ENCODE results near the gene NUB1.

The NUB1 gene

DNA sequence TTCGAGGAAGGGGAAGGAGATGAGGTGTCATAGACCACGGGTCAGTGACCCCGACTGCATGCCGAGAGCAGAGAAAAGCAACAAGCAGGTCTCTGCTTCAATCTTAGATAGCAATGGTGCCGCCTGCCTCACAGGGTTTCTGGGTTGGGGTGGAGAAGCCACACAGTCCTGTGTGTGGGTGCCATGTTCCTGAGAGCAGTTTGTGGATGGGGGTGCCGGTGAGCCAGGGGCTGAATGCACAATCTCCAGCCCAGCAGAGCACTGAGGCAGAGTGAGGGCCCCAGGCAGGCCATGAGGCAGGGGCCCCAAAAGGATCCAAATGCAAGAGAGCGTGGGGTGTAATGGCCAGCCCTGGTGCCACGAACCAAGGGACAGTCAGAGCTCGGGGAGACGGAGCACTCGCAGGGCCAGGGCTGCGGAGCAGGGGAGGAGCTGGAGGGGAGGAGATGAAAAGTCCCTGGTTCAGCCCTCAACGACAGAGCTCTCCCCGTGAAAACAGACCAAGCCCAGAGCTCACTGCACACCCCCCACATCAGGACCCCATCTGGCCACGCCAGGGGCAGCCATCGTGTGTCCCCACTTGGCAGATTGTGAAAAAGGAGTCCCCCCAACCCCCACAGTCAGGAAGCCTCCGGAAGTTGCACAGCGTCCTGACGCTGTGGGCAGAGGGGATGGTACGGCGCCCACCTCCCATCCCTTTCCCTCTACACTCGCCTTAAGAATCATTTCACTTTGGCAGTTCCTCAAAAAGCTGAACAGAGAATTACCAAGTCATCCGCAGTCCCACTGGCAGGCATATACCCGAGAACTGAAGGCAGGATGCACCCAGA lies 48.4 kb downstream of the NUB1 start:
- Histone ChIP-seq H2BK15ac (replicated peaks; ENCODE audit: low read depth) (no peak overlapping the region), H3K4me2 (ENCODE audit: low read length) (no peak overlapping the region), H2BK120ac (ENCODE audit: low read depth, low read length) (no peak overlapping the region), H3K56ac (ENCODE audit: low read length) (no peak overlapping the region), H4K8ac (ENCODE audit: low read depth, low read length) (no peak overlapping the region), H3K18ac (ENCODE audit: low read length) (no peak overlapping the region), H3K4me3 (ENCODE audit: low read length) (no peak overlapping the region), H2AK5ac (ENCODE audit: low read length) (no peak overlapping the region), H3K79me1 (ENCODE audit: low read length) (no peaks in the 10 kb centered on the region), H3K27me3 (ENCODE audit: insufficient read depth, low read length, poor library complexity) (no peaks in the 10 kb centered on the region), H3K23ac (ENCODE audit: low read length) (no peak overlapping the region), H3K36me3 (ENCODE audit: control insufficient read depth, insufficient read depth, low read length) (no peaks in the 10 kb centered on the region), H3K27ac (ENCODE audit: low read depth, low read length) (no peak overlapping the region), H3K4ac (ENCODE audit: low read depth, low read length) (no peak overlapping the region), H3K79me2 (ENCODE audit: control insufficient read depth, insufficient read depth, low read length) (no peaks in the 10 kb centered on the region), H3K9ac (ENCODE audit: low read length) (no peak overlapping the region), H2BK5ac (ENCODE audit: low read length) (no peak overlapping the region), H3K4me1 (ENCODE audit: control insufficient read depth, low read depth, low read length) (no peaks in the 10 kb centered on the region), H4K5ac (ENCODE audit: low read length) (no peak overlapping the region)
- no CpG with 5 or more reads among the region's 24 CpGs for WGBS (ENCODE audit: extremely low coverage, insufficient coverage, low lambda C conversion rate)
- DNase-seq, result no peak

DNA sequence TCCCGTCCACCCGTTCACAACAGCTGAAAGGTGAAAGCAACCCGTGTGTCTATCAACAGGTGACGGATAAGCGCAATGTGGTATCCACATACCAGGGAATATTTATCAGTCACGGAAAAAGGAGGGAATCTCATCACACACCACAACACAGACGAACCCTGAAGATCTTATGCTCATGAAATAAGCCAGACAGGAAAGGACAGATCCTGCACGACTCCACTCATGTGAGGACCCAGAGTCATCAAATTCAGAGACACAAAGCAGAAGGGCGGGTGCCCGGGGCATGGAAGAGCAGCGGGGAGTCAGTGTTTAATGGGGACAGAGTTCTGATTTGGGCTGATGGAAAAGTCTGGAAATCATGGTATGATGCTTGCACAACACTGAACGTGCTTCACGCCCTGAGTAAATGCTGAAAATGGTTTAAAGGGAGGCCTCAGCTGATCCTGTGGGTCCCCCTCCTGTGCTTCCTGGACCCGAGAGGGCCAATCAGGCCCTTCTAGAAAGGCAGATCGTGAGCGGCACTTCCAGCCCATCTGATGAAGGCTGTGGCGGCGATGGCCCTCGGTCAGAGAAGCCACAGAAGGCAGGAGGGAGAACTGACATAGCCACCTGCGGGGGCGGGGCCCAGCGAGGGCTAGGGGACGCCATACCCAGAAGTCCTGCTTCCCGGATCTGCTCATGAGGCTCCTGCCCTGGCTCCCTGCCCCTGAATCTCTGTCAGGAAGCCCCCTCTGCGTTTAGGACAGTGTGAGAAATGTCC lies 49.2 kb downstream of the NUB1 start:
- no peak overlapping the region for H4K8ac ChIP-seq (ENCODE audit: low read depth, low read length)
- no peak overlapping the region for H3K9ac ChIP-seq (ENCODE audit: low read length)
- no peak overlapping the region for H2BK120ac ChIP-seq (ENCODE audit: low read depth, low read length)
- H3K27ac ChIP-seq (ENCODE audit: low read depth, low read length), result no peak overlapping the region
- no peak overlapping the region for H3K4me3 ChIP-seq (ENCODE audit: low read length)
- no peak overlapping the region for H2AK5ac ChIP-seq (ENCODE audit: low read length)
- no peaks in the 10 kb centered on the region for H3K27me3 ChIP-seq (ENCODE audit: insufficient read depth, low read length, poor library complexity)
- no CpG with 5 or more reads among the region's 25 CpGs for WGBS (ENCODE audit: extremely low coverage, insufficient coverage, low lambda C conversion rate)
- H3K79me1 ChIP-seq (ENCODE audit: low read length), result no peaks in the 10 kb centered on the region
- H3K18ac ChIP-seq (ENCODE audit: low read length), result no peak overlapping the region
- DNase-seq, result no peak
- no peak overlapping the region for H3K4ac ChIP-seq (ENCODE audit: low read depth, low read length)
- no peak overlapping the region for H3K4me2 ChIP-seq (ENCODE audit: low read length)
- no peaks in the 10 kb centered on the region for H3K4me1 ChIP-seq (ENCODE audit: control insufficient read depth, low read depth, low read length)
- no peaks in the 10 kb centered on the region for H3K36me3 ChIP-seq (ENCODE audit: control insufficient read depth, insufficient read depth, low read length)
- H2BK5ac ChIP-seq (ENCODE audit: low read length), result no peak overlapping the region
- no peak overlapping the region for H4K5ac ChIP-seq (ENCODE audit: low read length)
- H3K23ac ChIP-seq (ENCODE audit: low read length), result no peak overlapping the region
- no peak overlapping the region for H3K56ac ChIP-seq (ENCODE audit: low read length)
- H2BK15ac ChIP-seq (replicated peaks; ENCODE audit: low read depth), result no peak overlapping the region
- no peaks in the 10 kb centered on the region for H3K79me2 ChIP-seq (ENCODE audit: control insufficient read depth, insufficient read depth, low read length)

DNA sequence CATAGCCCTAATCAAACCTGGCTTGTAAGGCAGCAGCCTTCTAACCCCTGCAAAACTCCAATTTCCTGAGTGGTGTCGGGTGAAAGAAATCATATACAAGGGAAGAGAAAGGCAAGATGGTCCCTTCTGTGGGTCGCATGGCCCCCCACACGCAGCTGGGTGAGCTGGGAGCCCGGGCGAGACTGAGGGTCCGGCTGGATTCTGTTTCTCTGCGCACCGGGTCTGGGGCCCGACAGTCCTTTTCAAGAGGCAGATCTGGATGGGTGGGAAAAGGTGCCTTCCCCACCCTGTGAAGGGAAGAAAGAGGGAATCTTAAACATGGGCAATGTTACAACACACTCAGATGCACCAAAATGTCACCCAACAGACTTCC lies 49.7 kb downstream of the NUB1 start:
- no peak overlapping the region for H3K4me3 ChIP-seq (ENCODE audit: low read length)
- H3K79me1 ChIP-seq (ENCODE audit: low read length), result no peaks in the 10 kb centered on the region
- no peaks in the 10 kb centered on the region for H3K4me1 ChIP-seq (ENCODE audit: control insufficient read depth, low read depth, low read length)
- H3K4me2 ChIP-seq (ENCODE audit: low read length), result no peak overlapping the region
- H2BK120ac ChIP-seq (ENCODE audit: low read depth, low read length), result no peak overlapping the region
- H3K27ac ChIP-seq (ENCODE audit: low read depth, low read length), result no peak overlapping the region
- H3K18ac ChIP-seq (ENCODE audit: low read length), result no peak overlapping the region
- no peak overlapping the region for H3K23ac ChIP-seq (ENCODE audit: low read length)
- H4K5ac ChIP-seq (ENCODE audit: low read length), result no peak overlapping the region
- no peaks in the 10 kb centered on the region for H3K79me2 ChIP-seq (ENCODE audit: control insufficient read depth, insufficient read depth, low read length)
- H2BK15ac ChIP-seq (replicated peaks; ENCODE audit: low read depth), result no peak overlapping the region
- no peak overlapping the region for H3K4ac ChIP-seq (ENCODE audit: low read depth, low read length)
- no peak overlapping the region for H4K8ac ChIP-seq (ENCODE audit: low read depth, low read length)
- H3K56ac ChIP-seq (ENCODE audit: low read length), result no peak overlapping the region
- no CpG with 5 or more reads among the region's 9 CpGs for WGBS (ENCODE audit: extremely low coverage, insufficient coverage, low lambda C conversion rate)
- H2AK5ac ChIP-seq (ENCODE audit: low read length), result no peak overlapping the region
- H3K9ac ChIP-seq (ENCODE audit: low read length), result no peak overlapping the region
- H3K36me3 ChIP-seq (ENCODE audit: control insufficient read depth, insufficient read depth, low read length), result no peaks in the 10 kb centered on the region
- no peaks in the 10 kb centered on the region for H3K27me3 ChIP-seq (ENCODE audit: insufficient read depth, low read length, poor library complexity)
- DNase-seq, result no peak
- H2BK5ac ChIP-seq (ENCODE audit: low read length), result no peak overlapping the region

DNA sequence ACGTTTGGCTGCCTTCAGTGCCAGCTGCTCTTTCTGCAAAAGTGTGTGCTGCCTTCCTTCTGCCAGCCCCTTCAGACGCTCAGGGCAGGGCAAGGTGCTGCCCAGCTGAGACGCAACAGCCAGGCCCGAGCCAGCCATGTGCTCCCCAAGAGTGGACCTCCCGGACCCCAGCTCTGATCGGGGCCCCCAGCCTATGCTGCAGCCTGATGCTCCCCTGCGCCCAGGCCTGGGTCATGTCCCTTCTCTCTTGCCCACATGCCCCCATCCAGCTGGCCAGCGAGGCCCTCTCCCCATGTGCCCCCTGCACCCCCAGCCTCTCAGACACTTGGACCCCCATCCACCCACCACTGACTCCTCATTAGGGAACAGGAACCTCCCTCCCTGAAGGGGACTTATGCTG lies 50.4 kb downstream of the NUB1 start:
- Histone ChIP-seq H4K5ac (ENCODE audit: low read length) (no peak overlapping the region), H2BK15ac (replicated peaks; ENCODE audit: low read depth) (no peak overlapping the region), H3K36me3 (ENCODE audit: control insufficient read depth, insufficient read depth, low read length) (no peaks in the 10 kb centered on the region), H2AK5ac (ENCODE audit: low read length) (no peak overlapping the region), H3K9ac (ENCODE audit: low read length) (no peak overlapping the region), H3K23ac (ENCODE audit: low read length) (no peak overlapping the region), H3K27ac (ENCODE audit: low read depth, low read length) (no peak overlapping the region), H2BK5ac (ENCODE audit: low read length) (no peak overlapping the region), H3K79me2 (ENCODE audit: control insufficient read depth, insufficient read depth, low read length) (no peaks in the 10 kb centered on the region), H4K8ac (ENCODE audit: low read depth, low read length) (no peak overlapping the region), H3K79me1 (ENCODE audit: low read length) (no peaks in the 10 kb centered on the region), H3K4ac (ENCODE audit: low read depth, low read length) (no peak overlapping the region), H3K56ac (ENCODE audit: low read length) (no peak overlapping the region), H3K4me2 (ENCODE audit: low read length) (no peak overlapping the region), H3K18ac (ENCODE audit: low read length) (no peak overlapping the region), H3K27me3 (ENCODE audit: insufficient read depth, low read length, poor library complexity) (no peaks in the 10 kb centered on the region), H2BK120ac (ENCODE audit: low read depth, low read length) (no peak overlapping the region), H3K4me1 (ENCODE audit: control insufficient read depth, low read depth, low read length) (no peaks in the 10 kb centered on the region), H3K4me3 (ENCODE audit: low read length) (no peak overlapping the region)
- no peak for DNase-seq
- WGBS (ENCODE audit: extremely low coverage, insufficient coverage, low lambda C conversion rate), result no CpG with 5 or more reads among the region's 8 CpGs

DNA sequence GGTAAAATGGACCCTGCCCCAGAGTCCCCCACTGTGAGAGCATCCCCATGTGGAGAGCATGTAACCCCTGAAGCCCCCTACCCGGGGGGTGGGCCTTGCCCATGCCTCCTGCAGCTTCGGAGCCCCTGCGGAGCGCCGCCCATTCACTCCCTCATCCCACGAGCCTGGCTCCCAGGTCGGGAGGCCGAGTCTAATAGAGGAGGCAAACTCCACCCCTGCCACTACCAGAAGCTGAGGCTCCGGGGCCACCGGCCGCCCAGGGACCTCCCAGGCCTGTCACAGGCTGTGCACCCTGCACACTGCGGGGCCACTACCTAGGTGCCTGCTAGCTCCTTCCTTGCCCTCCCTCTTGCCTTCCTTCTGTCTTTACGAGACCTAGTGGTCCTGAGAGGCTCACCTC lies 50.8 kb downstream of the NUB1 start:
- Histone ChIP-seq H3K18ac (ENCODE audit: low read length) (no peak overlapping the region), H3K79me1 (ENCODE audit: low read length) (no peaks in the 10 kb centered on the region), H2AK5ac (ENCODE audit: low read length) (no peak overlapping the region), H2BK120ac (ENCODE audit: low read depth, low read length) (no peak overlapping the region), H3K9ac (ENCODE audit: low read length) (no peak overlapping the region), H3K4me3 (ENCODE audit: low read length) (no peak overlapping the region), H4K8ac (ENCODE audit: low read depth, low read length) (no peak overlapping the region), H2BK5ac (ENCODE audit: low read length) (no peak overlapping the region), H3K79me2 (ENCODE audit: control insufficient read depth, insufficient read depth, low read length) (no peaks in the 10 kb centered on the region), H3K23ac (ENCODE audit: low read length) (no peak overlapping the region), H3K4me2 (ENCODE audit: low read length) (no peak overlapping the region), H3K56ac (ENCODE audit: low read length) (no peak overlapping the region), H3K36me3 (ENCODE audit: control insufficient read depth, insufficient read depth, low read length) (no peaks in the 10 kb centered on the region), H3K4ac (ENCODE audit: low read depth, low read length) (no peak overlapping the region), H3K27ac (ENCODE audit: low read depth, low read length) (no peak overlapping the region), H3K4me1 (ENCODE audit: control insufficient read depth, low read depth, low read length) (no peaks in the 10 kb centered on the region), H3K27me3 (ENCODE audit: insufficient read depth, low read length, poor library complexity) (no peaks in the 10 kb centered on the region), H2BK15ac (replicated peaks; ENCODE audit: low read depth) (no peak overlapping the region), H4K5ac (ENCODE audit: low read length) (no peak overlapping the region)
- no CpG with 5 or more reads among the region's 13 CpGs for WGBS (ENCODE audit: extremely low coverage, insufficient coverage, low lambda C conversion rate)
- no peak for DNase-seq

Data from mesendoderm (in vitro differentiated cells).